Rectal smooth muscle tissue (tissue), 1 donor: ENCODE results near the gene KHK.
"Not testable (repeated sequence)": the region's sequence is repeated elsewhere in the genome, so short reads cannot be mapped to it uniquely, and the experiment has no call there.

Experiments
- H3K27ac ChIP-seq: one replicate; pipeline ENCODE4 v1.7.0; 2013; ENCODE audit warnings: low read depth, low read length, inconsistent platforms
- H3K27me3 ChIP-seq: one replicate; pipeline ENCODE4 v1.7.0; 2013; ENCODE audit warnings: low read length; ENCODE audit not compliant: control insufficient read depth, insufficient read depth
- H3K36me3 ChIP-seq: one replicate; pipeline ENCODE4 v1.7.0; 2013; ENCODE audit warnings: low read length; ENCODE audit not compliant: control insufficient read depth, insufficient read depth
- H3K4me1 ChIP-seq: one replicate; pipeline ENCODE4 v1.7.0; 2013; ENCODE audit warnings: low read length; ENCODE audit not compliant: control insufficient read depth, insufficient read depth
- H3K4me3 ChIP-seq: one replicate; pipeline ENCODE4 v1.7.0; 2013; ENCODE audit warnings: low read length
- H3K9ac ChIP-seq: one replicate; pipeline ENCODE4 v1.7.0; 2013; ENCODE audit warnings: low read length

Gene KHK

DNA sequence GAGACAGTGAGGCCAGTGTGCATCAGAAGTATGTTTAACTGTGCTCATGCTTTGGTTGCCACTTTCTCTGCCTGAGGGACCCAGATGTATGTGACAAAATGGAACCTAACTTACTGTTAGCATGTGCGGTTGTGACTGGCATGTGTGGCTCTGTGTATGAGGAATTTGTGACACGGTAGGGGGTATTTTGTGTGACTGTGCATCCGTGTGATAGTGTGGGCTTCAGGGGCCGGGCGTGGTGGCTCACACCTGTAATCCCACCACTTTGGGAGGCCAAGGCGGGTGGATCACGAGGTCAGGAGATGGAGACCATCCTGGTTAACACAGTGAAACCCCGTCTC lies 32.7 kb downstream of the KHK start:
- H3K36me3 ChIP-seq, H3K27ac ChIP-seq, H3K9ac ChIP-seq, H3K4me1 ChIP-seq, H3K27me3 ChIP-seq: not testable (repeated sequence)
- H3K4me3 ChIP-seq: peak overlapping the region; percentile 63

DNA sequence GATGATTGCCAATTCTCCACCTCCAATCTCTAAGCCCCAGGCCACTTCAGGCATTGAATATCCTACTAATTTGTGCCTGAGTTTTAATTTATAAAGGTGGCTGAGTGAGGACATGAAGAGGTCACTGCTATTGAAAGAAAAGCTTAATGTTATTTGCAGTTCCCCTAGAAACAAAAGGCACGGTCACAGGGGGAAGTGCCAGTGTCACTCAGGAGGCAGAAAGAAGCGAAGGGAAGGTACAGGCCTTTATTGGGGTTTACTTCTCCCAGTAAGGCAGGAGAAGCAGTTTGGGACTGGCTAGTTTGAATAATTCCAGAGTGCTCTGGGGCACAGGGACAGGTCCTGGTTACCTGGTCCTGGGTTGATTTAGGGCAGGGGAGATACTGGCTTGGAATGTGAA lies 35.3 kb downstream of the KHK start:
- Histone ChIP-seq H3K4me1 (no peaks in the 10 kb centered on the region), H3K9ac (no peak overlapping the region), H3K4me3 (no peak overlapping the region), H3K27ac (no peak overlapping the region), H3K27me3 (peaks cover 7% of the 10 kb centered on the region), H3K36me3 (no peaks in the 10 kb centered on the region)

DNA sequence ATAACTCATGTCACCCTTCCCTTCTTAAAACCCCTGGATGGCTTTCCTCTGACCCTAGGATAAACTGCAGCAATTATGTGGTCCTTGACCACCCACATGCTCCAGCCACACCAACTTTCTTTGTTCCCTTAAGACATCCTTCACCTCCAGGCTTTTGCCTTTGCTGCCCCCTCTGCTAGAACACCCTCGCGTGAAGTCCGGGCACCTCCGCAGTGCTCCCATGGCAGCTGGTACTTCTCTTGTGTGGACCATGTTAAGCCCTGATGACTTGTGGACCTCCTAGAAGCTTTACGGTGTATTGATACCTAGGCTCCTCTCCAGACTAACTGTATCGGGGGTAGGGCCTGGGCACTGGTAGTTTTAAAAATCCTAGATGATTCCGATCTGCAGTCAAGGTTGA lies 36.2 kb downstream of the KHK start:
- no peaks in the 10 kb centered on the region for H3K4me1 ChIP-seq
- peak overlapping the region; percentile 74 for H3K4me3 ChIP-seq
- no peaks in the 10 kb centered on the region for H3K36me3 ChIP-seq
- peaks cover 7% of the 10 kb centered on the region for H3K27me3 ChIP-seq
- H3K9ac ChIP-seq: no peak overlapping the region
- no peak overlapping the region for H3K27ac ChIP-seq

DNA sequence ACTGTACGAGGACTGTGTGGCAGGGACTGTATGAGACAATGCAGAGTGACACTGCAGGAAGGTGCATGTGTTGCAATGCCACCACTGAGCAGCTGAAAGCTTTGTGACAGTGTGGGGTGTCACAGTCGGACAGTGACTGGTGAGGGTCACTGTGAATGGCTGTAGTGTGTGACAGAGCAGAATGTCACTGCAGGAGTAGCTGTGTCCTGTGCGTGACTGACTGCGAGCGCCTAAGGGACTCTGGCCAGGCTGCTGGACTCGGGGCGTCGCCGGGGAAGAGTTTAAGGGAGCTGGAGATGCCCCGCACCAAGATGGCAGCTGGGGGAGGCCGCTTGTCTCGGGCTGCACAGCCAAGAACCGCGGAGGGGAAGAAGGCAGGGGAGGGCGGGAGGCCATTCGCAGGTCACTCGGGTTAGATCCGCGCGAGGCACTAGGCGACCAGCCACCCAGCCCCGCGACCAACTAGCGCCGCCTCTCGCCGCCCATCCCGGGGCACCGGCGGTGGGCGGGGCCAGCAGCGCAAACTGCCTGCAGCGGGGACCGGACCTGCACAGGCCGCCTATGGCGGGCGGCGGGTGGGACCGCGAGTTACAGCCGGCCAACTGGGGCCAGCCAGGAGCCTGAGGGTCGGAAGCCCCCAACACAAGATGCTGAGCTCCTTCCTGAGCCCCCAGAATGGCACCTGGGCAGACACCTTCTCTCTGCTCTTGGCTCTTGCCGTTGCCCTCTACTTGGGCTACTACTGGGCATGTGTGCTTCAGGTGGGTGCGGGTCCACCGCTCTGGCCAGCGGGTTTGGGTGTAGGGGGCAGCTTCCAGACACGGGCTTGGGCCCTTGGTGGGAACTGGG lies 37.0 kb downstream of the KHK start, which contains the start of gene ABHD1:
TSS of gene ABHD1 (plus strand) at position 514 of the 849 bp plus-strand sequence. CDS start at position 648, 134 bp downstream.
- H3K9ac ChIP-seq: peak within 1 kb of the TSS; percentile 5
- H3K4me3 ChIP-seq: peak within 1 kb of the TSS; percentile 74
- no peaks in the 10 kb centered on the region for H3K4me1 ChIP-seq
- H3K36me3 ChIP-seq: no peaks in the 10 kb centered on the region
- peaks cover 3% of the 10 kb centered on the region for H3K27me3 ChIP-seq
- no peak within 1 kb of the TSS for H3K27ac ChIP-seq

DNA sequence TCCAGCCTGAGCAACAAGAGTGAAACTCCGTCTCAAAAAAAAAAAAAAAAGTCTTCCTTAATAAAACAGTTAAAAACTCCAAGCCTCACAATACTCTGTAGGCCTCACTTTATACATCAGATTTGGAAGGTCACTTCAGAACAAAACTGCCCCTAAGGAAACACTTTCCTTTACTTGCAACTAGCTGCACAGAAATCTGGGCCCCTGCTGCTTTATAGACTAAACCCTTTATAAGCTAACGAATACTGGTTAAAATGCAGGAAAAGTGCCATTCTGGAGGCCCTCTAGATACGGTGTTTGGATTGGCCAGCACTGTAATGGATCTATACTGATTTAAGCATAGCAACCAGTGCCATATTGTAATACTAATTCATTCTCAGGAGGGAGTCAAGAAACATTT lies 38.5 kb downstream of the KHK start:
- Histone ChIP-seq H3K4me1 (no peaks in the 10 kb centered on the region), H3K4me3 (no peak overlapping the region), H3K27me3 (no peaks in the 10 kb centered on the region), H3K27ac (no peak overlapping the region), H3K36me3 (peaks cover 6% of the 10 kb centered on the region), H3K9ac (no peak overlapping the region)

DNA sequence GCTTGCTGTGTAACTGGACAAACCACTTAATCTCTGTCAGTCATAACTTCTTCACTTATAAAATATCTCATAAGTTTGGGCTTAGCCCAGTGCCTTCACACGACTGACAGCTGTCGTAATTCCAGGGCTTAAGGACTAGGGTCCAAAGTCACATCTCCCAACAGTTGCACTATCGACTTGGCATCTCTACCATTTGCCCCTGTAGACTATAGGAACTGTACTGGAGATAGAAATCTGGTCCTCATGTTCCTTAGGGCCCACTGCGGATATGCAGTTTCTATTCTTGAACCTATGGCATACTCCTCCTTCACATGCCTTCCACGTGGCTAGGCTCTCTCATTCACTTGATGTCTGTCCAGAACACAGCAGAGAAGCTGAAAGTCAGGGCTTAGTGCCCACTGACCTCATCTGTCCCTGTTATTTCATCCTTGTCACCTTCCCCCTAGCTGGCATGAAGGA lies 39.7 kb downstream of the KHK start:
- H3K4me1 ChIP-seq: no peaks in the 10 kb centered on the region
- no peak overlapping the region for H3K27ac ChIP-seq
- peaks cover 14% of the 10 kb centered on the region for H3K36me3 ChIP-seq
- H3K4me3 ChIP-seq: no peak overlapping the region
- H3K27me3 ChIP-seq: no peaks in the 10 kb centered on the region
- no peak overlapping the region for H3K9ac ChIP-seq

DNA sequence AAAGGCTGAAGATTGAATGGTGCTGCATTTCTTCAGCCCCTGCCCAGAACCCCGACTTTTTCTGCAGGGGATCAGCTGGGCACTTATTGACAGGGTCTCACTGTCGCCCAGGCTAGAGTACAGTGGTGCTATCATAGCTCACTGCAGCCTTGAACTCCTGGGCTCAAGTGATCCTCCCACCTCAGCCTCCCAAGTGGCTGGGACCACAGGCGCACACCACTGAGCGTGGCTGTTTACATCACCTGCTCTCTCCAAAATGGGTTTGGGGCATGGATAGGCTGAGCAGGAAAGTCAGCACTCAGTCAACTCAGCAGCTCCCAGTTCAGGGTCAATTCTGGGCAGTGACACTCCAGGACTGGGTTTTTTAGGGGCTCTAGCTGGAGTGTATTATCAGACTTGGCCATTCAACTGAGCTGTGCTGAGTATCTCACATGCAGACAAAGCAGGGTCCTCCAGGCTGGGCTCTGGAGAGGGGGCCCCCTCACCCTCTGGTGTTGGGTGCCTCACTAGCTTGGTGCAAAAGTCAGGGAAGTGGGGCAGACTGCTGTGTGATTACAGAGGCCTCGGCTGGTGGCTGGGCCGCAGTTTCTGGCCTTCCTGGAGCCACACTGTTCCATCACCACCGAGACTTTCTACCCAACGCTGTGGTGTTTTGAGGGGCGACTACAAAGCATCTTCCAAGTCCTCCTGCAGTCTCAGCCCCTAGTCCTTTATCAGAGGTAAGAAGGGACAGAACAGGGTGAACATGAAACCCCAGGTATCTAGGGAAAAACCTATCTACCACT lies 41.5 kb downstream of the KHK start:
- Histone ChIP-seq H3K4me1 (peaks cover under 1% of the 10 kb centered on the region), H3K36me3 (peaks cover 23% of the 10 kb centered on the region), H3K4me3 (no peak overlapping the region), H3K27ac (no peak overlapping the region), H3K27me3 (no peaks in the 10 kb centered on the region), H3K9ac (no peak overlapping the region)

DNA sequence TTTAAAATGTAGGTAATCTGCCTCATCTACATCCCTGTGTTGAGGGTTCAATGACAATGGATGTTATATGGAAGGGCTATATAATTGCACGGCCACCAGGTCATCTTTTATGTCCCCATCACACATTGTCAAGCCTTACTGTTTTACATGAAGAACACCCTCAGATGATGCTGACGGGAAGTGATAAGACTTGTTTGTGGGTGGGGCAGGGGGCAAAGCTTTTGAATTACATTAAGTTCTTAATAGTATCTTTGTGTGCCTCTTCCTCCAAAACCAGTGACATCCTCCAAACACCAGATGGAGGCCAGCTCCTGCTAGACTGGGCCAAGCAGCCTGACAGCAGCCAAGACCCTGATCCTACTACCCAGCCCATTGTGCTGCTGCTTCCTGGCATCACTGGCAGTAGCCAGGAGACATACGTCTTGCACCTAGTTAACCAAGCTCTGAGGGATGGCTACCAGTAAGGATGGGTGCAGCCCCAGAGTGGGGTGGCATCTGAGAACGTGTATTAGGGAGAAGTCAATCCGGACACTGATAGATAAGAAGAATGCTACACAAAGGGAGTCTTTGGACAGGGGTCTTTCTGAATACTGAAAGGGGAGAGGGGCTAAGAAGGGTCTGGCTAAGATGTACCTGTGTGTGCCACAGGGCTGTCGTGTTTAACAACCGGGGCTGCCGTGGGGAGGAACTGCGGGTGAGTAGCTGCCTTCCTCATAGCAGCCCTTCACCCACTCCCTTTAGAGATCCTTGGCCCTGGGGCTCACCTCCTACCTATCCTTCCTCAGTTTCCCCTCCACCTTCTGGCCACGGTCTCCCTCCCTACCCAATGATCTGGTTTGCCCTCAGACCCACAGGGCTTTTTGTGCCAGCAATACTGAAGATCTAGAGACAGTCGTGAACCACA lies 42.3 kb downstream of the KHK start:
- Histone ChIP-seq H3K9ac (no peak overlapping the region), H3K27me3 (no peaks in the 10 kb centered on the region), H3K27ac (no peak overlapping the region), H3K4me3 (no peak overlapping the region), H3K4me1 (peaks cover 7% of the 10 kb centered on the region), H3K36me3 (peaks cover 23% of the 10 kb centered on the region)

DNA sequence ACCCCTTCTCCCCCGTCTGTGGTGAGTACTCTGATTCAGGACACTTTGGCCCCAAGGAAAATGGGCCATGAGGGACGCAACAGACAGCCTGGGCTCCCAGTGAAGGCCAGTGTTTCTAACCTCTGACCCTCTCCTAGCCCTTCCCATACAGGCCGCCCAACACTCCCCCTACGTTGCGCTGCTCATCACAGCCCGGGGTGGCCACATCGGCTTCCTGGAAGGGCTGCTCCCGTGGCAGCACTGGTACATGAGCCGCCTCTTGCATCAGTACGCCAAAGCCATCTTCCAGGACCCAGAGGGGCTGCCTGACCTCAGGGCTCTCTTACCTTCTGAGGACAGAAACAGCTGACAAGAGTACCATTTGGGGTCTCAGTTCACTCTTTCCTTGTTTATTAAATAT lies 43.8 kb downstream of the KHK start:
- Histone ChIP-seq H3K36me3 (peaks cover 23% of the 10 kb centered on the region), H3K4me3 (no peak overlapping the region), H3K27ac (no peak overlapping the region), H3K4me1 (peaks cover 7% of the 10 kb centered on the region), H3K27me3 (no peaks in the 10 kb centered on the region), H3K9ac (no peak overlapping the region)

DNA sequence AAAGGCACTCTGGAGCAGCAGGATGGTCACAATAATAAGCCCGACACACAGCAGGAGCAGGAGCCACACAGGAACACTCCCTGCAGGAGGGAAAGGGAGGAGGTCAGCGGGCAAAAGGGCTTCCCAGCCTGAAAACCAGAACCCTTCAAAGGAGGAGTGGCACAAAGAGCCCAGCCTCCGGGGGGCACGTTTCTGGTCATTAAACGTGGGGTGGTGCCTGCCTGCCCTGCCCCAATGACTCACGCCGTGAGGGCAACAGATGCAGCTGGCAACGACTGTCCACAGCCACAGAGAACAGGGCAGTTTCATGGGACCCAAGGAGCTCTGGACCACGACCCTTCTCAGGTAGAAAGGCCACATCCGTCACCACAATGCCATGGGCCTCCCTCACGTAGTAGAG lies 44.9 kb downstream of the KHK start:
- Histone ChIP-seq H3K4me3 (no peak overlapping the region), H3K27ac (no peak overlapping the region), H3K27me3 (no peaks in the 10 kb centered on the region), H3K36me3 (peaks cover 23% of the 10 kb centered on the region), H3K4me1 (peaks cover 7% of the 10 kb centered on the region), H3K9ac (no peak overlapping the region)

DNA sequence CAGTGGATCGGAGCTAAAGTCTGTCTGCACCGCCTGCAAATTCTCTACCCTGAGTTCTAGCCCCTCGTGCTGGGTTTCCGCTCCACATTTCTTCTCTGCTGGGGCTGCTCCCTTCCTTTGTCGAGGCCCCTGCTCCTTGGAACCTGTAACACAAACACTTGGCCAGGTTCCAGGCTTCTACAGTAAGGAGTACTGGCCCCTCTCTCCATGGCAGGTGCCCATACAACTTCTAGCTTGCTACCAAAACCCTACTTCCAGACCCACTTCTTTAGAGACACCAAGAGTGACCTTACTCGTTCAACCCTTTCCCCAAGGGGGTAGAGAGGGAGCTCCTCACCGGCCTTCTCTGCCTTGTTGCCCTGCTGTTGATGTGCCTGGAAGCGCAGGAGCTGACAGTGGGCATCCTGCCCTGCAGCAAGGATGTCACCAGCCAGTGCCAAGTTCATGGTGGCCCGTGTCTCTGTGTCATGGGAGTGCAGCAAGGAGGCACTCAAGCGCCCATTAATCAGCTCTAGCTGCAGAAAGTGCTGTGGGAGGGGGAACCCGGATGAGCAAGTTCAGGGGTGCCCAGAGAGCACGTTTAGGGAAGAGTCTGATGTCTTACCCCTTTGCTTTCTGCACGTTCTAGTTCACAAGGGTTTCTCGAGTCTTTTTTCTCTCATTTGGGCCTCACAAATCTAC lies 46.8 kb downstream of the KHK start:
- H3K4me1 ChIP-seq: peaks cover 7% of the 10 kb centered on the region
- no peak overlapping the region for H3K9ac ChIP-seq
- H3K36me3 ChIP-seq: peaks cover 23% of the 10 kb centered on the region
- H3K4me3 ChIP-seq: peak overlapping the region; percentile 91
- no peak overlapping the region for H3K27ac ChIP-seq
- no peaks in the 10 kb centered on the region for H3K27me3 ChIP-seq
